ENCODE measurements around the gene PLSCR3.

The PLSCR3 gene

GRCh38 chr17:7406235-7406825, 12.0 kb upstream of the PLSCR3 start:
- no peak for DNase-seq (ENCODE audit: low read depth in 2 of 2)

DNA sequence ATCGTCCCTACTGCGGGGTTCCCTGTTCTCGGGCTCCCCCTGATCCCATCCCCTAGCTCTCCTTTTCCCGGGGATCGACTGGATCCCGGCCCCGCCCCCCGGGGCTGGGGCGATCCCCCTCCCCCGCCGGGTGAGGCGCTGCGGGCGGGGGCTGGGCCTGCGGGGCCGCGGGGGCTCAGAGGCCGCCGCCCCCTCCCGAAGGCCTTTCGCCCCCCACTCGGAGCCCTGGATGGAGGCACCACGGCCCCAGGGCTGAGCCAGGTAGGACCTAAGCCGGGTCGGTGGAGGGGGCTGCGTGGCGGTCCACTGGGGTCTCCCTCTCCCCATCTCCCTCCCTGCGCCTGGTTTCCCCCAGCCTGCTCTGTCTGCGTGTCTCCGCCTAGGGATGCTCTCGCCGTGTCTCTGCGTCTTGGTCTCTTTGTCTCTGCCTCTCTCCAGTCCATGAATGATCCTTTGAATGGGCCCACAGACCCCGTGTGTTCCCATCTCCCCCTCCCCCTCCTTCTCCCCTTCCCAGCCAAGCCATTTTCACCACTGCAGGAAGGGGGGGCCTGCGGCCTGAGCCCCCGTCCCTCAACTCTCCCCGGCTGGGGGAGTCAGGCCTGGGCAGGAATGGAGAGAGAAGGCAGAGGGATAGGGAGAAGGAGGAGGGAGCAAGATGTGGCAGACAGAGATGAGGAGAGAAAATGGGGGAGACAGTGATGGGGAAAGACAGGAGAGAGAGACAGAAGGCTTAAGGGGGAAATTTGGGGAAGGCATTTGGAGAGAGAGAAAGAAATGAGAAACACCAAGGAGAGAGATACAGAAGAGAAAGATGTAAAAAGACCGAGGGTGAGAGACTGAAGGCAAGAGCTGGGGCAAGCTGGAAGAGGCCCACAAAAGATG, 11.3 kb upstream of the PLSCR3 start:
- DNase-seq (ENCODE audit: low read depth in 2 of 2) = no peak

- peak; percentile 41 to 50 for DNase-seq (ENCODE audit: low read depth in 2 of 2)
These were observed 10.5 kb upstream of the PLSCR3 start for GRCh38 chr17:7404737-7405349.

DNA sequence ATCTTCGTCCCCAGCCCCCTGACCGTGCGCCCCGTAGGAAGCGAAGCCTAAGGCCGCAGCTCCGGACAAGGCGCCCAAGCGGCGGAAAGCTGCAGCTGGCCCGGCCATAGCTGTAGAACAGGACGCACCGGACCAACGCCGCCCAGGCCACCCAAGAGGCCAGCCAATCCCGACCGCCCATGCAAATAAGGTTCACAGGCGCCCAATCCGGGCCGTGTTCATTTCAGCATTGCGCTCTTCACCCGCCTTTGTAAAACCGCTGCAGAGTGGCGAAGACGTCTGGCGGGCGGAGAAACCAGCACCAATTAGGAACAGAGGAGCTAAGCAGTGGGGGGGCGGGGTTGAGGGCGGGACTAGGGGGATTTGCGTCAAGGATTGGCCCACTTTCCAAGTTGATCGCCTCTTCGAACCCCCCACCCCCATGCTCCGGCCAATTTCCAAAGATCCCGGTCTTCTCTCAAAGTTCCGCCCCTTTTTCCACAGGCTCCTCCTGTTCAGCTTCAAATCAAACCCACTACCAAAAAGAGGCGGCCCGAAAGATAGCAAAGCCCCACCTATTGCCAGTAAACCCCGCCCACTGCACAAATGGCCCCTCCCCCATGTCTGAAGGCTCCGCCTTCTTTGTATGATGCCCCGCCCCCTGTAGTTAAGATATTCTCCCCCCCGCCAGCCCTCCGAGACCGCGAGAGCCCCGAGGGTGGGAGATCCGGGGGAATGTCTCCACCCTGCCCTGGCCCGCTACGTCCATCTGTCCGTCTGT, 9.8 kb upstream of the PLSCR3 start, which contains the start of gene TMEM256:
Gene TMEM256 (minus strand): TSS at position 121 of the 760 bp plus-strand sequence. CDS start 13 bp downstream, at position 108.
- peak; percentile 88 to 93 for DNase-seq (ENCODE audit: low read depth in 2 of 2)

GRCh38 chr17:7403727-7403976, 9.3 kb upstream of the PLSCR3 start:
- DNase-seq (ENCODE audit: low read depth in 2 of 2) = no peak

- no peak for DNase-seq (ENCODE audit: low read depth in 2 of 2)
These were observed 8.9 kb upstream of the PLSCR3 start for GRCh38 chr17:7403043-7403726.

DNA sequence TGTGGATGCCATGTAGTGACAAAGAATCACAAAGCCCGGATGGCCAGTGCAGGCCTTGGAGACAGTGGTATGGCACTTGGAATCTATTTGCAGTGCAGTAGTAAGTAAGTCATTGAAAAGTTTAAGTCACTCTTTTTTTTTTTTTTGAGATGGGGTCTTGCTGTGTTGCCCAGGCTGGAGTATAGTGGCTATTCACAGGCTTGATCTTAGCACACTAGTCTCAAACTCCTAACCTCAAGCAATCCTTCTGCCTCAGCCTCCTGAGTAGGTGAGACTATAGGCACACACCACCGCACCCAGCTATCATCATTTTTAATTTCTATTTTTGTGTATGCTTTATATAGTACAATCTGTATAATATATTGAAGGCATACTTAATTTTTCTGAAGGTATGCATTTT, 4.3 kb upstream of the PLSCR3 start:
- no peak for DNase-seq (ENCODE audit: low read depth in 2 of 2)

DNA sequence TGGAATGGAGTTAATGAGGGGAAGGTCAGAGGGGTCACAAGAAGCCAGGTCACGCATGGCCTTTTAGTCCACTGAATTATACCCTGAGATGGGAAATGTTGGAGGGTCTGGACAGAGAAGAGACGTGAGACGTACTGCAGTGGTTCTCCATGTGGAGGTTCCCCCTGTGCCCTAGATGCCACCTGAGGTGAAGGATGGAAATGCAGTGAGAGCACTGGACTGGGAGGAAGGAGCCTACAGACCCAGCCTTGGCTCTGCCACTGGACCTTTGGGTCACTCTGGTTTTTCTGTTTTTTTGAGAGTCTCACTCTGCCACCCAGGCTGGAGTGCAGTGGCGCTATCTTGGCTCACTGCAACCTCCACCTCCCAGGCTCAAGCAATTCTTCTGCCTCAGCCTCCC, 1.8 kb upstream of the PLSCR3 start:
- no peak for DNase-seq (ENCODE audit: low read depth in 2 of 2)

DNA sequence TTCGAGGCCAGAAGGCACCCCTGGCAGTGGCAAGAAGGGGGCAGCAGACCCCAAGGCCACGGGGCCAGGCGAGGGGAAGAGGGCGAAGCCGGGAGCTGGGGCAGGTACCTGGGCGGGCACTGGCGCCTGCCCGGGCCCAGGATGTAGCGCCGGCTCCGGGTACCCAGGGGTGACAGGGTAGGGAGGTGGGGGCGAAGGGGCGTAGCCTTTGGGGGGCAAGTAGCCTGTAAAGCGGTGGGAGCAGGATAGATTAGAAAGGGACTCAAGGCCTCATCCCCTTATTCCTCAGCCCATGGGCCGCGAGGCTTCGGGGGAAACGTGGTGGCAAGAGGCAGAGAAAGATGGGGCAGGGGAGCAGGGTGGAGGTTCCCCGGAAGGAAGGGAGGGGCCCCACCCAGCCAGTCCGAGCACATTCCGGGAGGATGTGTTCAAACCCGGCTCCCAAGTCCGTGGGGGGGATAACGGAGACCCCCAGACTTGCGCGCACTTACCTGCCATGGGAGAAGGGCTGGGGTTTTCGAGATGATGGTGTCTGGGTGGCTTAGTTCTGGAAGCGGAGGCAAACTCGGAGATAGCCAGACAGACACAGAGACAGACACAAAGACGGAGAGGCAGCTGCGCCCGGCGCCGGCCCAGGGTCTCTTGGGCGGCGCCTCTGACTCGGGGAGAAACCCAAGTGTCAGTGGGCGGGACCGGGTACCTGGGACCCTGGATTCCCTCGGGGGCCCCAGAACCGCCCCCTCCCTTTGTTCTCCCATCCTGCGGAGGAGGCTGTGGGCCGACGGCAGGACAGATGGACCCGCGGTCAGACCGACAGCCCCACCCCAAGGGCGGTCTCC, 493 bp downstream of the PLSCR3 start:
- DNase-seq (ENCODE audit: low read depth in 2 of 2) = no peak

GRCh38 chr17:7392696-7393612, 1.4 kb downstream of the PLSCR3 start:
- no peak for DNase-seq (ENCODE audit: low read depth in 2 of 2)

- no peak for DNase-seq (ENCODE audit: low read depth in 2 of 2)
These were observed 3.0 kb downstream of the PLSCR3 start for GRCh38 chr17:7391307-7391706.

- no peak for DNase-seq (ENCODE audit: low read depth in 2 of 2)
These were observed 4.1 kb downstream of the PLSCR3 start for GRCh38 chr17:7389924-7390910.

GRCh38 chr17:7388856-7389255, 5.5 kb downstream of the PLSCR3 start:
- no peak for DNase-seq (ENCODE audit: low read depth in 2 of 2)

GRCh38 chr17:7384489-7385081, 9.7 kb downstream of the PLSCR3 start:
- DNase-seq (ENCODE audit: low read depth in 2 of 2) = no peak

DNA sequence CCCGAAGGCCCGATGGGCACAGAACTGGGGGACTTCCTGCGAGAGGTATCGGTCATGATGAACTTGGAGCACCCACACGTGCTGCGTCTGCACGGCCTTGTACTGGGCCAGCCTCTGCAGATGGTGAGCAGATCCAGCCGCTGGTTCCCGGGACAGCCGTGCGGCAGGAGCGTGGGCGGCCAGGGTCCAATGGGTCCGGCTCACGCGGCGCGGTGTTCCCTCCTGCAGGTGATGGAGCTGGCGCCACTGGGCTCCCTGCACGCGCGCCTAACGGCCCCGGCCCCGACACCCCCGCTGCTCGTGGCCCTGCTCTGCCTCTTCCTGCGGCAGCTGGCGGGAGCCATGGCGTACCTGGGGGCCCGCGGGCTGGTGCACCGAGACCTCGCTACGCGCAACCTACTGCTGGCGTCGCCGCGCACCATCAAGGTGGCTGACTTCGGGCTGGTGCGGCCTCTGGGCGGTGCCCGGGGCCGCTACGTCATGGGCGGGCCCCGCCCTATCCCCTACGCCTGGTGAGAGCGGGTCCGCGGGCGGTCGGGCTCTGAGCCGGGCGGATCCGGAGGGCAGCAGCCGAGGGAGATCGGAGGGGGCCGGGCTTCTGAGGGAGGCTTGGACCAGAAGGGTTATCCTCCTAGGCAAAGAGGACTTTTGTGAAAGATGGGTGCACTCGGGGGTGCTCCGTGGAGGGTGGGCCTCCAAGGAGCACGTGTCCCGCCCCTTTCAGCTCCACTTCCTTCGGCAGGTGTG, 10.4 kb downstream of the PLSCR3 start:
- DNase-seq (ENCODE audit: low read depth in 2 of 2) = peak; percentile 66 to 67

- DNase-seq (ENCODE audit: low read depth in 2 of 2) = no peak
These were observed 11.0 kb downstream of the PLSCR3 start for GRCh38 chr17:7383371-7383741.

GRCh38 chr17:7382901-7383300, 11.4 kb downstream of the PLSCR3 start:
- no peak for DNase-seq (ENCODE audit: low read depth in 2 of 2)

Data from stimulated activated CD8-positive, alpha-beta memory T cell treated with anti-CD3 and anti-CD28 coated beads, Interleukin-2, amount 100 ng/mL, for 48 hours (primary cell).